GM21526 (cell line): ENCODE results near the gene SRC.

Experiments
- ATAC-seq: cut with Tn5 transposase; IDR thresholded peaks from one replicate; pipeline ENCODE4 v1.9.1; 2021; ENCODE audit warnings: moderate library complexity; ENCODE audit not compliant: unreplicated experiment, low FRiP score

The SRC gene

DNA sequence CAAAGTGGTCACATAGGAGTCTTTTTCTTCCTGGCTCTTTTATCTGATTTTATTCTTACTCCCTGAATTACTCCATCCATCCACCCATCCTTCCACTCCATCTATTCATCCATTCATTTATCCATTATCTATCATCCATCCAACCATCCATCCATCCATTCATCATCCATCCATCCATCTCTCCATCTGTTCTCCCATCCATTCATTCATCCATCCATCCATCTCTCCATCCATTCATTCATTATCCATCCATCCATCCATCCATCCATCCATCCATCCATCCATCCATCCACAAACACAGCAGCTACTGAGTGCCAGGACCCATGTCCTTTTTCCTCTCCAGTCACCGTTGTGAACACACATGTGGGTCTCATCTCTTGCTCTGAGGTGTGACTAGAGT is 96.6 kb downstream of the SRC start:
- ATAC-seq: no peak

DNA sequence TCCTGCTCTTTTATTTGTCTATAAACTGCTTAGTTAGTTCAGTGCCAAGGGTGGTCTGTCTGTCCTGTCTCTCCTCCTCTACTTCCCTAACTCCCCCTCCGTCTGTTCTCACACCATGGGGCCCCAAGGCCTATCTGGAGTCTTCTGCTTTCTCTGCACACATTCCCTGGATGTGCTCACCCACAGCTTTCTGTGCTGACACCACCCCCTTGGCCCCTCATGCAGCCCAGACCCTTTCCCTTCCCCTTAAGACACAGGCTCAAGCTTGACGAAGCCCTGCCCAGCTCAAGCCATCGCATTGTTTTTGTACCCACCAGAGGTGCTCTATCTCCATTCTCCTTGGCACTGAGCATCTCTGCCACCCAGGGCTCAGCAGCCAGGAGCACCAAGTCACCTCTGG is 97.0 kb downstream of the SRC start:
- no peak for ATAC-seq

DNA sequence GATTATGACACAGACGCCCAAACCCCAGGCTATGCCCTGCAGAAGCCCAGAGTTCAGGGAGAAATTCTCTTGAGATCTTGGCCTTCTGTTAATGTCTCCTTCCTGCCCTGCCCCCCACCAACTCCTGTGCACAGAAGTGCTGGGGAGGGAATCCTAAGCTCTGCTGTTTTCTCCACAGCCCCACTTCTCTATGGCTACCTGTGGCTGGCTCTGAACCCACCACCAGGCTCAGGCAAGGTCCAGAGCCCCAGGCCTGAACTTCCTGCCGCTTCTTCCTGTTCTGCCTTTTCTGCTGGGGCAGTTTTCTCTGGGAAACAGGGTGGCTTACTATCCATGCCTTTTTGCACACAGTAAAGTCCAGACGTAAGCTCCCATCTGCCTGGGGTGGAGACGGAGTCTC is 97.7 kb downstream of the SRC start:
- no peak for ATAC-seq

DNA sequence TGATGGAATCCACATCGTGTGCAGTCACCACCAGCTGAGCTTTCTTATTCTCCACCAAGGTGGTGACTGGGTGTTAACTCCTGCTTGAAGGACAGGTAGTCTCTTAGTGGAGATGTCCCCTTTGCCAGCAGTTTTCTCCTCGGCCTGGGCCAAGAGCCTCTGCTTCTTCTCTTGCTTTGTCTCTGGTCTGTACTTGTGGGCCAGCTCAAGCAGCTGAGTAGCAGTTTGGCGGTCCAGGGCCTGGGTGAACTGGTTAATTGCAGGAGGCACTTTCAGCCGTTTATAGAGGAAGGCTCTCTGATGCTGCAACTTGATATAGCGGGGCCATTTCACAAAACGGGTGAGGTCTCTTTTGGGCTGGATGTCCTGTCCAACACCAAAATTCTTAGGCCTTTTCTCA is 99.1 kb downstream of the SRC start:
- ATAC-seq: no peak

DNA sequence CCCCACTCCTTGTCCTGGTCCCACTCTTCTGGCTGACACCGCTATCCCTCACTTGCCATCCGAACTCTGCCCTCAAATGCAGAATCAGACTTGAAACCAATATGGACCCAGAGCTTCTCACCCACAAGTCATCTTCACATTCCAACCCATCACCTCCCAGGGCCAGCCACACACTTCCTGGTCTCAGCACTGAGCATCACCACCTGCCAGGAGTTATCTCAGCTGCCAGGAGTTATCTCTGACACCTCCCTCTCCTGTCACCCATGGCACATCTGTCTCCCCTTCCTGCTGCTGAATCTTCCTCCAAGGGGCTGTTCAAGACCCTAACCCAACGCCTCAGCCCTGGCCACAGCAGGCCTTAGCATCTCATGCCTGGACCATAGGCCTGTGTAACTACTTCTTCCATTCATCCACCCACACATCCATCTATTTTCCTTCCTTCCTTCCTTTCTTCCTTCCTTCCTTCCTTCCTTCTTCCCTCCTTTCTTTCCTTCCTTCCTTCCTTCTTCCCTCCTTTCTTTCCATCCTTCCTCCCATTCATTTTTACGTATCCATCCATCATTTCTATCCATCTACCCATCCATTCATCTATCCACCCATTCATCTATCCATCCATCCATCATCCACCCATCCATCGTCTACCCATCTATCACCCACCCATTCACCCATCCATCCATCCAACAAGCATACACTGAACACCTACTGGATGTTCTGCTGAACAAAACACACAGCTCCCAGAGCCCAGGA is 100.5 kb downstream of the SRC start:
- ATAC-seq: no peak

DNA sequence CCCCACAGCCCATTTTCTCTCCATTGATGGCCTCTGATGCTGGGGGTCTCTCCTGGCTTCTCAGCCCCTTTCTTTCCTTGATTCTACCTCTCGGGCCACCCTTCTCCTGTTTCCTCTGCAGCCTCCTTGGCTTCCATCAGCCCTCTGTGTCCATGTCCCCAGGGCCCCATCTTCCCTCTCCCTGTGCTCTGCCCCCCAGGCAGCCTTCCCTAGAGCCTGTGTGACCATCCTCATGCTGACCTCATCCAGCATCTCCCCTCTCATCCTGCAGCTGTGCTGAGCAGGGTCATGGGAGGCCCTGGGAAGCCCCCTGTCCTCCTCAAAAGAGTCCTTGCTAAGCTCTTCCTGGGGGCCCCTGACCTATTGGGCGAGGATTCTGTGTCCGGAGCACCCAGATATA is 101.7 kb downstream of the SRC start:
- ATAC-seq: no peak

DNA sequence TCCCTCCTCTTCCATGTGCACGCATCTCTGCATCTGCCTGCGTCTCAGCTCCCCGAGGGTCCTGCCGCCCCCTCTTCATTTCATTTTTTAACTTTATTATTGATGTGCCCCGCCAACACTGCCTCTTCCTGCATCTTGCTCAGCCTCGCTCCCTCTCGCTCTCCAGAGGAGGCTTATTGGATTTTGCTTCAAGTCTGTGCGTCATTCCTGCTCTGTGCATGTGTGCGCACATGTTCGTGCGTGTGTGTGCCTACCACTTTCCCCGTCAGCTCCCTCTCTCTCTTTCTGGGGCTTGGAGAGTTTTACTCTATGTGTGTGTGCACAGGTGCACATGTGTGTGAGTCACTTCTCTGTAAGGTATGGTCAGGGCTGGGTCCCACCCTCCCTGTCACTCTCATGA is 103.3 kb downstream of the SRC start:
- ATAC-seq: no peak

DNA sequence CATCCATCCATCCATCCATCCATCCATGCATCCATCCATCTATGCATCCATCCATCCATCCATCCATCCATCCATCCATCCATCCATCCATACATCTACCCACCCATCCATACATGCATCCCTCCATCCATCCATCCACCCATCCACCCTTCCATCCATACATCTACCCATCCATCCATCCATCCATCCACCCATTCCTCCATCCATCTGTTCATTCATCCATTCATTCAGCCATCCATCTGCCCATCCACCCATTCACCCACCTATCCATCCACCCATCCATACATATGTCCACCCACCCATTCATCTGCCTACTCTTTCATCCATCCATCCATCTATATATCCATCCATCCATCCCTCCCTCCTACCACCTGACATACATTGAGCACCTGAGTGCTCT is 104.4 kb downstream of the SRC start:
- no peak for ATAC-seq

DNA sequence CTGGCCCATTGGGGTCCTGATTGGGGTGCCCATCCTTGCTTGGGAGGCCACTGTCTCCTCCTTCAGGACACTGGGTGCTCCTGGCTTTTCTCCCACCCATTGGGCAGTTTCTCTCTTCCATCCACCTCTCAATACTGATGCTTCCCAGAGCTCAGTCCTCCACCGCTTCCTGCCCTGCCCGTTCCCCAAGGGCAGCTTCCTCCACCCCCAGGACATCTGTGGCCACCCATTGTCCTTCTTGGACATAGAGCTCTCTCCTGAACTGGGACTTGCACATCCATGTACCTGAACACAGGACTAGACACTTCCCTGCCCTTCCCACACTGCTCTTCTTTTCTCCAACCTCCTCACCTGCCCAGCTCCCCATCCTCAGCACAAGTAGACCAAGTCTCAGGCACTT is 105.7 kb downstream of the SRC start:
- no peak for ATAC-seq

DNA sequence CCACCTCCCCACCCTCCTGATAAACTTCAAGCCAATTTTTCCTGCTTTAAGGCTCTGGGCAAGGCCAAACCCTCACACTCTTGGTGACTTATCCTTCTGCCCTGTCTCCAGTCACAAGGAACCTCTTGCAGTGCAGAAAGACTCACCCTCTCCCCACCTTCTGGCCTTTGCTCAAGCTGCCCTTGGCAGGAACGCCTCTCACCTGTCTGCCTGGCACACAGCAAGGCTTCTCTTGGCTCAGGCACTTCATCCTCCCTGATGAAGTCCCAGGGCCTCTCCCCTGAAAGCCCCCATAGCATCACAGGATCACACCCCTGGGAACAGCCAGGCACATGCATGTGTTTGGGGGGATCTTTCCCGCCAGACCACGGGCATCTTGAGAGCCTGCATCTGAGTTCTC is 106.3 kb downstream of the SRC start:
- ATAC-seq: no peak

DNA sequence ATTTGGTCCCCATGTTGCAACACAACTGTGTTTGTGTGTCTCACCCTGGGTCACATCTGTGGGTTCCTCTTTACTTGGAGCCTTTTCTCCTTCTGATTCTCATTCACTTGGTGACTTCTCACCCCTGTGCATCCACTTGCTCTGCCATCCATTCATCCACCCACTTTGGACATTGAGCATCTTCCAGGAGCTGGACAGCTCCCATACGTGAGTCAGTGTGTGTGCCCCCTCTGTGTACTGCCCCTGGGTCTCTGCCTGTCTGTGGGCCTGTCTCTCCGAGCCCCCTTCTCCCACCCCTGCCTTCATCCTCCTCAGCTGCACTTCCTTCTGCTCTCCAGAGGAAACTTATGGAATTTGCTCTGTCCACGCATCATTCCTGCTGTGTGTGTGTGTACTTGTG is 107.3 kb downstream of the SRC start:
- no peak for ATAC-seq

DNA sequence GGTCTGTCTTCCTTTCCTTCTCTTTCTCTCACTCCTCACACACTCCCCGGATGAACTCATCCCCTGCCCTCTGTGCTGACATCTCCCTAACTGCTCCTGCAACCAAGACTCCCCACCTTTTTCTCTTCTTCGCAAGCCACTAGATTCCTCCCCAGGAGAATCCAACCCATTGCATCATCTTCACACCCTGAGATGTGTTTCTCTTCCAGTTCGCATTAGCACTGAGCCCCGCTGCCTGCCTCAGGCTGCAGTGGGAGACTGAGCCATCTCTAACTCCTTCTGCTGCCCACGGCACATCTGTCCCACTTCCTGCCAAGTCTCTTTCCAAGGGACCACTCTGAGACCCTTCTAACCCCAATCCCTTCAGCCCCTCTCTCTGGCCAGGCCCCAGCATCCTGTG is 107.9 kb downstream of the SRC start:
- ATAC-seq: no peak

DNA sequence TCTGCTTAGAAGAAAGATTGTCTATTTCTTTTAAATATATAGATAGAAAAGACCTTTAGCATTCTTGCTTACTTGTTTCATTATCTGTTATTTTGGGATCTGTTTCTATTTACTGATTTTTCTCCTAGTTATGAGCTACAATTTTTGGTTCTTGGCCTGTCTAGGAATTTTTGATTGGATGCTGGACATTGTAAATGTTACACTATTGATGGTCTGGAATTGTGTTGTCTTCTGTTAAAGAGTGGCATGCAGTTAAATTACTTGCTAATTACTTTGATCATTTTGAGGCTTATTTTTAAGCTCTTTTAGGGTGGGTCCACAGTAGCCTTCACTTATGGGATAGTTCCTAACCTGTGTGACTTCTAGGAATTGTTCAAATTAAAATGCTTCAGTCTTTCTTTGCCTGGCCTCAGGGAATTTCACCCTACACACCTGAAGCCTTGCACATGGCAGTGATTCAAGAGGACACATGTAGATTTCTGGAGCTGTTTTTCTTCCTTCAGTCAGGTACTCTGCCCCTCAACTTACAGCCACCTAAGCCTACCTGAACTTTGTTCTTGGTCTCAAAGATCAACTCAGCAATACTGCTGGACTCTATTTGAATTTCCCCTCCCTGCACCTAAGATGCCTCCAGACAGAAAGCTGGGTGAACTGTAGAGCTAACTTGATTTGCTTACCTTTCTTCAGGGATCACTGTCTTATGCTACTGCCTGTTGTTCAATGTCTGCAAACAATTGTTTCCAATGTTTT is 108.9 kb downstream of the SRC start:
- ATAC-seq: no peak
